Activated CD8-positive, alpha-beta memory T cell treated with anti-CD3 and anti-CD28 coated beads for 36 hours (primary cell): Measurements from ENCODE around the gene PGRMC1. TPM values are rescaled to one million over a fixed set of nuclear protein-coding genes. Genes with fewer than 3 reads are reported as not detected.
"Not testable (repeated sequence)": the region's sequence is repeated elsewhere in the genome, so short reads cannot be mapped to it uniquely, and the experiment has no call there.

Experiments
- CTCF ChIA-PET: fragments of 350-600 bp; sonication (Branson Sonifier 250); formaldehyde crosslinking; loops from one replicate; lab custom pipeline; 2021; ENCODE audit warnings: antibody characterized with exemption; lab: Charles Lee
- POLR2A ChIA-PET: fragments of 350-600 bp; sonication (Branson Sonifier 250); formaldehyde crosslinking; loops from one replicate; lab custom pipeline; 2021; ENCODE audit warnings: antibody characterized with exemption; lab: Charles Lee
- total RNA-seq, 2 experiments: library from RNA; stranded (reverse); gene quantifications; one replicate each; pipeline ENCODE4 v1.2.3, GENCODE V29; 2021

PGRMC1 gene
- total RNA-seq, 2 experiments from 2014 or later = 50.7 to 51.7 TPM

- POLR2A ChIA-PET, CTCF ChIA-PET: not testable (repeated sequence)
Observed at GRCh38 chrX:119291246-119291645, 55.2 kb downstream of the PGRMC1 start.

- ChIA-PET CTCF (no interaction called here), POLR2A (no interaction called here)
Observed at GRCh38 chrX:119292445-119292844, 56.4 kb downstream of the PGRMC1 start.

Other genes starting within 250 kb of the PGRMC1 start
- not detected for gene CT47C1, start 163.3 kb upstream of the PGRMC1 start, total RNA-seq
- not detected for gene KIAA1210, start 108.5 kb upstream of the PGRMC1 start, total RNA-seq
- 10 to 100 TPM; 10.2 to 10.6 TPM for gene SLC25A43, start 163.1 kb downstream of the PGRMC1 start, total RNA-seq
- 100 to 1,000 TPM; 705 to 726 TPM for gene SLC25A5, start 232.2 kb downstream of the PGRMC1 start, total RNA-seq